GM21447 (cell line): ENCODE results near the gene CRYZ.
"Not testable (repeated sequence)": the region's sequence is repeated elsewhere in the genome, so short reads cannot be mapped to it uniquely, and the experiment has no call there.

ENCODE experiments used
- ATAC-seq: cut with Tn5 transposase; IDR thresholded peaks from one replicate; pipeline ENCODE4 v1.9.1; 2021; ENCODE audit not compliant: unreplicated experiment

Gene CRYZ

DNA sequence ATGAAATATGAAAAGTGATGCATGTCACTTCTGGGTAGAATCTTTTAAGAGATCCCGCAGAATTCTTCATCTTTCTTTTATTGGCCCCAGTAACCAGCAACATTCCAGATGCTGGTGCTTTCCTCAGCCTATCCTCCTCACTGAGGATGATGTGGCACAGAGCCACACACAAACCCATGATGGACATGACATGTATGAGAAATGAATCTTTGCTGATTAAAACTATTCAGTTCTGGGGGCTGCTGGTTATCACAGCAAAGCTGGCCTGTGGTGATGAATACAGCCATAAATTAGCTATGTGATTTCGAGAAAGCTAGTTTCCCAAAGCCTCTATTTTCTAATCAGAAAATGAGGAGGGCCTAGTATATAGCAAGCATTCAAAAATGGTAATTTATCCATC lies 51.0 kb downstream of the CRYZ start:
- no peak for ATAC-seq

DNA sequence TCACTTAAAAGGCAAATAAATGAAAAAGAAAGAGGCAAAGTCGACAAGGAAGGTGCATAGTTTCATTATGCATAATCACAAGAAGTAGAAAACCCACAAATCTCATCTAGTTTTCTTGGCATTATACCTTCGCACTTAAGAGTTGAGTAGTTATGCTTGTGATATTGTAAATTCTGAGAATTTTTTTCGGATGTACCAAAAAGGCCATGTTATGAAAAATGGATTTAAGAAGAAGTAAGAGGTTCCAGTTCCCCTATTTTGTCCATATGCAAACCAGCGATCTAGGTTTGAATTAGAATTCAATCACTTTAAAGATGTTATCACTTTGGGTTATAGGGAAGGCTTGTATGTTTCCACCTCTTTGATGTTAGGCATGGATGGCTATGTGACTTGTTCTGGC lies 51.4 kb downstream of the CRYZ start:
- ATAC-seq, result peak; percentile 91

DNA sequence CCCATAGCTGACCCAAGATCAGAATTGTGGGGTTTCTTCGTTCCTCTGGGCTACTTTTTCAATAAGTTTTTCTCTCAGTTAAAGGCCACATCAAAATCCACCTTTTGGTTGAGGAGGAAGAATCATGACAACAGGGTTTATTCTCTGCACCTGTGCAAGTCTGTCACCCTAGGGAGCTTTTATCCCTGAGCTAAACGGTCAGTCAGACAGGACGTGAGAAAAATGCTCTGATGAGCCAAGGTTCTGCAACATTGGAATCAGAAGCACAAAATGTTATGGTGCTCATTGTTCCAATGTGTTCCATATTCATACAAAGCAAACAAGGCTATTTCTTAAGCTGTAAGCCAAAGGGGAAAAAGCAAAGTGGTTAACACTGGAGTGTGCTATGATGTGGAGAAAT lies 51.8 kb downstream of the CRYZ start:
- no peak for ATAC-seq

DNA sequence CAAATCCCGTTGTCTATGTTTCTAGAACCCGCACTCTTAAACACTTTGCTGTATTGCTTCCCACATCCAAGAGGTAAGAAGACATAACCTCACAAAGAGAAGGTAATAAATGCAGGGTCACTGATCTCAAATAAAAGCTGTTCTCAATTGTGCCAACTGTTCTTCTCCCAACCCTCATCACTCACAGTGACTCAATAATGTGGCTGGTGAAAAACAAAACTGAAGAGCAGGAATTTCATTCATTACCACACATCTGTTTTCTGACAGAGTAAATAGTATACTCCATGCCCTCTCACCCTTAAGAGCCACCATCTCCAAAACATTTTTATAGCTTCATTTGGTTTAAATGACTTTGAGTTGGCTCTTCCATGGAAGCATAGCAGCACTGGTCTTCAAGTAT lies 53.0 kb downstream of the CRYZ start:
- ATAC-seq, result no peak

DNA sequence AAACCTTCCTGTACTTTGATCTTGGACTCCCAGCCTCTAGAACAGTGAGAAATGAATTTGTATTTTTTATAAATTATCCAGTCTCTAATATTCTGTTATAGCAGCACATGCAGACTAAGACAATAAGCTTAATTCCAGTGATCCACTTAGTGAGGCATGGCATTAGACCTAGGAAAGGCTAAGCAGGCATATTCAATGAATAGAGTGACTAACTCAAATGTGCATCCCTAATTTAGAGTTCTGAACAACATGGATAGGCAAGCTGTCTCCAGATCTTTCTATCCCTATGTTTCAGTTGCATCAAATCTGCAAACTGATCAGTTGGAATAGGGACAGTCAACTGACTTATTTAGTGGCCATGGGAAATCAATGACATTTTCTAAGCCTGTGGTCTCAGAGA lies 54.9 kb downstream of the CRYZ start:
- ATAC-seq, result no peak

DNA sequence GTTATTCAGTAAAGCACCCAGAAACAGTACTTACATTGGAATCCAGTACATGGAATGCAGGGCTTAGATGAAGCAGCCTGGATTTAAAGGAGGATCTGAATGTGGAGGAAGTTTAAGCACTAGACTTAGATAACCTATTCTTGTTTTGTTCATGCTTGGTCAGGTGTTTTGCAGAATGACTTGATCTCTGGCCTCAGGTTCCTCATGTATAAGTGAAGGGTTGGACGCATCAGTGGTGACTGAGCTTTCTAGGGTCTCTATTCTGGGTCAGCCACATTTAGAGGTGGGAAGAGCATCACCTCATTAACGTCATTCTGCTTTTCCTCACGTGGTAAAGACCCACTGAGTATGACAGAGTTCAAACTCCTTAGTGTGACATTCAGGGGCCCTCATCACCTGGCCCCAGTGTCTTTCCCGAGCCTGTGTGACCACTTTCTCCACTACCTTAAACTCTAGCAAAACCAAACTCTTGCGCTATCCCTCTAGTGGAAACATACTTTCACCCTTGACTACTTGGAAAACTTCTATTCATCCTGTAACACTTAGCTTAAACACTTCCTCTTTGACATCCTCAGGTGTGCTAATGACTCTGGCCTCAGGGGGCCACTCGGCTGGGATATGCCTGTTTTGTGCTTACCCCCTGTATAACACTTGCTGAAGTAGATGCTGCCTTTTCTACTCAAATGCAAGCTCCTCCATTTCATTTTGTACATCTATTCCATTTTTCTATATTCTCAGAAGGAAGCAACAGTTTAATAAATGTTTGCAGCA lies 58.4 kb downstream of the CRYZ start:
- peak; percentile 28 for ATAC-seq

DNA sequence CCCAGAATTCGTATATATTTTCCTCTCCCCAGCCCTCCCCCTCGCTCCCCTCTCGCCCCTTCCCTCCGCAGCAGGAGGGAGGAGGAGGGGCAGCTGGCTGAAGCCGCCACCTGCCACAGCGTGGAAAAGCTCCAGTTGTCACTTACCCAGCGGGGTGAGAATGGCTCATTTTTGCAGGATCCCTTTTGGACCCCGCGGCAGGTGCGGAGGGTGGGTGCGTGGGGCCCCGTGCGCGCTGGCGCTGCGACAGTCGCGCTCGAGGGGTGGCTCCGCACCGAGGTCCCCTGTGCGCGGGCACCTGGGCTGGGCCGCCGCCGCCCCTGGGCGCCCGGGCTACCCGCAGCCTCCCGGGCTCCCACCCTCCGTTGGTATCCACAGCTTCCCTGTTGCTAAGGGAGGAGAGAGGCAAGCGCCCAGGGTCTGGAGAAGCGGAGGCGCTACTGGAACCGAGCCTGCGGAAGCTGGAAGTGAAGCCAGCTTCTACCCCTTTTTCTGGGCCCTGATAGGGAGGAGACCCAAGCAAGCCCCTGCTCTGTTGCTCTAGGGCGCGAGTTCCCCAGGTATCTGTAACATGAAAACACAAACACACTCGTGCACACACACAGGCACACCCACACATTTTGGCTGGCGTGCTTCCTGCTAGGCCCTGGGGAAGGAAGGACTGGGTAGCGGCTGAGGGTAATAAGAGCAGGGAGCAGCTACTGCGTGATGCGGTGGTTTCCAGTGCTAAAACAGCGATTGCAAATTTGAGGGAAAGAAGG lies 59.3 kb downstream of the CRYZ start, which contains the start of gene ERICH3:
Gene ERICH3 (minus strand): TSS at position 442 of the 761 bp plus-strand sequence. CDS start 273 bp downstream, at position 169.
- ATAC-seq, result peak; percentile 58

DNA sequence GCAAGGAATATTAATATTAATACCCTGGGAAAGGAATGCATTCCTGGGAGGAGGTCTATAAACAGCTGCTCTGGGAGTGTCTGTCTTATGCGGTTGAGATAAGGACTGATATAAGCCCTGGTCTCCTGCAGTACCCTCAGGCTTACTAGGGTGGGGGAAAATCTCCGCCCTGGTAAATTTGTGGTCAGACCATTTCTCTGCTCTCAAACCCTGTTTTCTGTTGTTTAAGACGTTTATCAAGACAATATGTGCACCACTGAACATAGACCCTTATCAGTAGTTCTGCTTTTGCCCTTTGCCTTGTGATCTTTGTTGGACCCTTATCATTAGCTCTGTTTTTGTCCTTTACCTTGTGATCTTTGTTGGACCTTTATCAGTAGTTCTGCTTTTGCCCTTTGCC lies 62.0 kb downstream of the CRYZ start:
- not testable (repeated sequence) for ATAC-seq
